ENCODE data around the gene PDCD2L. TPM values are rescaled to one million over a fixed set of nuclear protein-coding genes. Genes with fewer than 3 reads are reported as not detected.
"Not testable (repeated sequence)": the region's sequence is repeated elsewhere in the genome, so short reads cannot be mapped to it uniquely, and the experiment has no call there.

Gene PDCD2L
- total RNA-seq, 5 donors from 2014 or later (not counting 1 experiment from before 2014, with no cell fraction given) = 9.4 to 14.8 (median 14.2) TPM

GRCh38 chr19:34454685-34455084 lies 50.5 kb downstream of the PDCD2L start:
- Histone ChIP-seq H3K4me3 (ENCODE audit: control insufficient read depth in 1 of 2, extremely low read depth in 1 of 2, low read length in 1 of 2) (no peak overlapping the region), H3K4me1 (ENCODE audit: control insufficient read depth in 1 of 2, extremely low read depth in 1 of 2, insufficient read depth in 2 of 2, low read length in 2 of 2) (no peaks in the 10 kb centered on the region), H3K27ac (ENCODE audit: low read length) (no peak overlapping the region), H3K27me3 (replicated peaks in 1 of 2; ENCODE audit: control insufficient read depth in 2 of 2, extremely low read depth in 1 of 2, insufficient read depth in 2 of 2, low read length in 1 of 2) (no peaks in the 10 kb centered on the region), H3K36me3 (ENCODE audit: control insufficient read depth in 2 of 2, extremely low read depth in 1 of 2, insufficient read depth in 1 of 2, low read length in 1 of 2) (peaks cover 5 to 80% of the 10 kb centered on the region in 2 donors), H3K9me3 (no peaks in the 10 kb centered on the region)
- Mint-ChIP-seq H3K36me3 (peaks cover 54% of the 10 kb centered on the region), H3K27ac (no peak overlapping the region), H3K4me1 (peaks cover 4 to 8% (median 5%) of the 10 kb centered on the region in 3 donors), H3K9me3 (no peaks in the 10 kb centered on the region), H3K4me3 (no peak overlapping the region), H3K27me3 (no peaks in the 10 kb centered on the region)
- no peak for DNase-seq
- ChIA-PET CTCF (interaction anchor here in 1 of 2 donors (0.5 kb wide), 1 partner anchor 784 kb away, joined by 7 read pairs; no protein-coding TSS in a partner anchor), POLR2A (no interaction called here)
- no peak for ATAC-seq (replicated peaks in 1 of 4)
- 63% methylated on average over 1 of the region's 3 CpGs for WGBS (ENCODE audit: insufficient coverage)

- peaks cover 58% of the 10 kb centered on the region for H3K36me3 Mint-ChIP-seq
- H3K27ac Mint-ChIP-seq; DNase-seq; H3K4me3 ChIP-seq (ENCODE audit: control insufficient read depth in 1 of 2, extremely low read depth in 1 of 2, low read length in 1 of 2); H3K27me3 ChIP-seq (replicated peaks in 1 of 2; ENCODE audit: control insufficient read depth in 2 of 2, extremely low read depth in 1 of 2, insufficient read depth in 2 of 2, low read length in 1 of 2); H3K9me3 Mint-ChIP-seq; H3K9me3 ChIP-seq; ATAC-seq (replicated peaks in 1 of 4); H3K27me3 Mint-ChIP-seq; POLR2A ChIA-PET; H3K4me3 Mint-ChIP-seq; H3K27ac ChIP-seq (ENCODE audit: low read length); H3K4me1 ChIP-seq (ENCODE audit: control insufficient read depth in 1 of 2, extremely low read depth in 1 of 2, insufficient read depth in 2 of 2, low read length in 2 of 2): not testable (repeated sequence)
- peaks cover 4 to 10% (median 8%) of the 10 kb centered on the region in 3 donors for H3K4me1 Mint-ChIP-seq
- CTCF ChIA-PET = interaction anchor here in 1 of 2 donors (0.6 kb wide), 1 partner anchor 1293 kb away, joined by 3 read pairs; no protein-coding TSS in a partner anchor
- WGBS (ENCODE audit: insufficient coverage) = 100% methylated on average over 4 of the region's 17 CpGs
- H3K36me3 ChIP-seq (ENCODE audit: control insufficient read depth in 2 of 2, extremely low read depth in 1 of 2, insufficient read depth in 1 of 2, low read length in 1 of 2) = peaks cover 0 to 81% of the 10 kb centered on the region in 2 donors
Observed at GRCh38 chr19:34455783-34456480, 51.7 kb downstream of the PDCD2L start.

DNA sequence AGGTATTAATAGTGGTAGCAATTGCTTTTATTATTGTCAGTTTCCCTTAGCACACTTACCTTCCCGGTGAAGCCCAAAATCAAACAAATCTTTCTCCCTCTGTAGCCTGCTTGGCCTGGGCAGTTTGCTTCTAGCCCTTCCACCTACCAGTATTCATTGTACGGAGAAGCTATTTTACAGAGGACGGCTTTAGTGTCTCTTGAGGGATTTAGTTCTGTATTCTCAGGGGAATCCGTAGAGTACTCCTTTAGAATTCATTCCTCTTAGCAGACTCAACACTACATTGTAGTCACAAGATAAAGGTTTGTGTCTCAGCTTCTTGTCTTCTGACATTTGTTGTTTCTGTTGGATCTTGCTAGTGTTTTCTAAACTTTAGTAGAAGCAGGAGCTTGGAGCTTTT lies 53.2 kb downstream of the PDCD2L start:
- H3K36me3 Mint-ChIP-seq = peaks cover 66% of the 10 kb centered on the region

GRCh38 chr19:34458677-34459076 lies 54.5 kb downstream of the PDCD2L start:
- Mint-ChIP-seq H3K36me3 (peaks cover 64% of the 10 kb centered on the region), H3K27ac (no peak overlapping the region), H3K4me1 (peaks cover 3 to 17% (median 4%) of the 10 kb centered on the region in 3 donors), H3K4me3 (no peak overlapping the region), H3K9me3 (no peaks in the 10 kb centered on the region), H3K27me3 (no peaks in the 10 kb centered on the region)
- POLR2A ChIA-PET = no interaction called here
- Histone ChIP-seq H3K27ac (ENCODE audit: low read length) (no peak overlapping the region), H3K9me3 (no peaks in the 10 kb centered on the region), H3K27me3 (replicated peaks in 1 of 2; ENCODE audit: control insufficient read depth in 2 of 2, extremely low read depth in 1 of 2, insufficient read depth in 2 of 2, low read length in 1 of 2) (no peaks in the 10 kb centered on the region), H3K4me1 (ENCODE audit: control insufficient read depth in 1 of 2, extremely low read depth in 1 of 2, insufficient read depth in 2 of 2, low read length in 2 of 2) (no peaks in the 10 kb centered on the region), H3K36me3 (ENCODE audit: control insufficient read depth in 2 of 2, extremely low read depth in 1 of 2, insufficient read depth in 1 of 2, low read length in 1 of 2) (peaks cover 4 to 85% of the 10 kb centered on the region in 2 donors), H3K4me3 (ENCODE audit: control insufficient read depth in 1 of 2, extremely low read depth in 1 of 2, low read length in 1 of 2) (no peak overlapping the region)
- CTCF ChIA-PET = no interaction called here
- ATAC-seq (replicated peaks in 1 of 4) = no peak
- DNase-seq = no peak
- 100% methylated on average over 3 of the region's 5 CpGs for WGBS (ENCODE audit: insufficient coverage)

More for the DNA sequence above, 53.2 kb downstream of the PDCD2L start:
- Mint-ChIP-seq H3K27me3 (no peaks in the 10 kb centered on the region), H3K9me3 (no peaks in the 10 kb centered on the region), H3K4me1 (peaks cover 6 to 17% (median 8%) of the 10 kb centered on the region in 3 donors), H3K27ac (no peak overlapping the region), H3K4me3 (no peak overlapping the region)
- Histone ChIP-seq H3K27ac (ENCODE audit: low read length) (no peak overlapping the region), H3K27me3 (replicated peaks in 1 of 2; ENCODE audit: control insufficient read depth in 2 of 2, extremely low read depth in 1 of 2, insufficient read depth in 2 of 2, low read length in 1 of 2) (no peaks in the 10 kb centered on the region), H3K4me3 (ENCODE audit: control insufficient read depth in 1 of 2, extremely low read depth in 1 of 2, low read length in 1 of 2) (no peak overlapping the region), H3K36me3 (ENCODE audit: control insufficient read depth in 2 of 2, extremely low read depth in 1 of 2, insufficient read depth in 1 of 2, low read length in 1 of 2) (peaks cover 4 to 84% of the 10 kb centered on the region in 2 donors), H3K9me3 (no peaks in the 10 kb centered on the region), H3K4me1 (ENCODE audit: control insufficient read depth in 1 of 2, extremely low read depth in 1 of 2, insufficient read depth in 2 of 2, low read length in 2 of 2) (no peaks in the 10 kb centered on the region)
- DNase-seq = no peak
- ChIA-PET CTCF (interaction anchor here in 1 of 2 donors (0.6 kb wide), 1 partner anchor 59 kb away, joined by 3 read pairs; no protein-coding TSS in a partner anchor), POLR2A (interaction anchor here in 1 of 2 donors (0.7 kb wide), 1 partner anchor 31 kb away, joined by 4 read pairs; no protein-coding TSS in a partner anchor)
- no peak for ATAC-seq (replicated peaks in 1 of 4)
- no CpG with 5 or more reads among the region's 4 CpGs for WGBS (ENCODE audit: insufficient coverage)

DNA sequence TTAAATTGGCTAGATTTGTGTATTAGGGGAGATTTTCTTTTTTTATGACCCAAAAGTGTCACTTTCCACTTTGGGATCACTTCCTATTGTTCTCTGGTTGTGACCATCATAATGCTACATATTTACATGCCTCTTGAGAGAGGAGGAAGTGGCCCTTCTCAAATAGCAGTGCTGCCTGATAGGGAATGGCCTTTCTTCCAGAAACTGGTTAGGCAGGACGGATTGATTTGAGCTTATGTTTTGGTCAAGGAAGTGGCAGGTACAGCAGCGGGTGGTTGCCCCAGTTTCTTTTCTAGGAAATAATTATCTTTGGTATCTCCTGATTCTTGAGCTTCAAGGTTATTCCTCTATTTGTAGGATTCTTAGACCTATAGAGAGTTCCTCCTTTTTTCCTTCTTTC lies 55.4 kb downstream of the PDCD2L start:
- H3K36me3 Mint-ChIP-seq = peaks cover 62% of the 10 kb centered on the region
- 100% methylated on average over 1 of the region's 2 CpGs for WGBS (ENCODE audit: insufficient coverage)
- H3K9me3 Mint-ChIP-seq = no peaks in the 10 kb centered on the region

GRCh38 chr19:34461375-34462100 lies 57.3 kb downstream of the PDCD2L start:
- peaks cover 4 to 92% of the 10 kb centered on the region in 2 donors for H3K36me3 ChIP-seq (ENCODE audit: control insufficient read depth in 2 of 2, extremely low read depth in 1 of 2, insufficient read depth in 1 of 2, low read length in 1 of 2)
- CTCF ChIA-PET = no interaction called here
- Mint-ChIP-seq H3K4me3 (no peak overlapping the region), H3K9me3 (no peaks in the 10 kb centered on the region), H3K36me3 (peaks cover 66% of the 10 kb centered on the region), H3K27me3 (no peaks in the 10 kb centered on the region), H3K4me1 (peaks cover 3 to 17% (median 4%) of the 10 kb centered on the region in 3 donors), H3K27ac (no peak overlapping the region)
- H3K9me3 ChIP-seq = no peaks in the 10 kb centered on the region
- no peak overlapping the region for H3K27ac ChIP-seq (ENCODE audit: low read length)
- no peak overlapping the region for H3K4me3 ChIP-seq (ENCODE audit: control insufficient read depth in 1 of 2, extremely low read depth in 1 of 2, low read length in 1 of 2)
- DNase-seq = no peak
- POLR2A ChIA-PET = no interaction called here
- no peaks in the 10 kb centered on the region for H3K27me3 ChIP-seq (replicated peaks in 1 of 2; ENCODE audit: control insufficient read depth in 2 of 2, extremely low read depth in 1 of 2, insufficient read depth in 2 of 2, low read length in 1 of 2)
- H3K4me1 ChIP-seq (ENCODE audit: control insufficient read depth in 1 of 2, extremely low read depth in 1 of 2, insufficient read depth in 2 of 2, low read length in 2 of 2) = no peaks in the 10 kb centered on the region
- 97% methylated on average over 4 of the region's 5 CpGs for WGBS (ENCODE audit: insufficient coverage)
- ATAC-seq (replicated peaks in 1 of 4) = no peak

More for the DNA sequence above, 55.4 kb downstream of the PDCD2L start:
- ChIA-PET CTCF (no interaction called here), POLR2A (interaction anchor here in 1 of 2 donors (0.6 kb wide), 1 partner anchor 189 kb away, joined by 3 read pairs; no protein-coding TSS in a partner anchor)
- Mint-ChIP-seq H3K27ac (no peak overlapping the region), H3K27me3 (no peaks in the 10 kb centered on the region), H3K4me3 (no peak overlapping the region), H3K4me1 (peaks cover 3 to 17% (median 4%) of the 10 kb centered on the region in 3 donors)
- Histone ChIP-seq H3K9me3 (no peaks in the 10 kb centered on the region), H3K4me3 (ENCODE audit: control insufficient read depth in 1 of 2, extremely low read depth in 1 of 2, low read length in 1 of 2) (no peak overlapping the region), H3K27me3 (replicated peaks in 1 of 2; ENCODE audit: control insufficient read depth in 2 of 2, extremely low read depth in 1 of 2, insufficient read depth in 2 of 2, low read length in 1 of 2) (no peaks in the 10 kb centered on the region), H3K36me3 (ENCODE audit: control insufficient read depth in 2 of 2, extremely low read depth in 1 of 2, insufficient read depth in 1 of 2, low read length in 1 of 2) (peaks cover 4 to 86% of the 10 kb centered on the region in 2 donors), H3K27ac (ENCODE audit: low read length) (no peak overlapping the region), H3K4me1 (ENCODE audit: control insufficient read depth in 1 of 2, extremely low read depth in 1 of 2, insufficient read depth in 2 of 2, low read length in 2 of 2) (no peaks in the 10 kb centered on the region)
- no peak for DNase-seq
- no peak for ATAC-seq (replicated peaks in 1 of 4)

Measured in T-cell (primary cell).